B cell (primary cell): ENCODE data around the gene FKBP1C. TPM values are rescaled to one million over a fixed set of nuclear protein-coding genes. Genes with fewer than 3 reads are reported as not detected.

ENCODE experiments used
- ATAC-seq: fragments of 200-7000 bp; cut with Tn5 transposase; one replicate; pipeline ENCODE4 v1.10.0; 2021; ENCODE audit warnings: low read depth, mild to moderate bottlenecking, moderate number of reproducible peaks, moderate library complexity
- CTCF ChIA-PET: fragments of 350-600 bp; sonication (Branson Sonifier 250); formaldehyde crosslinking; loops from one replicate; lab custom pipeline; 2021; ENCODE audit warnings: antibody characterized with exemption, inconsistent platforms; lab: Charles Lee
- POLR2A ChIA-PET: fragments of 350-600 bp; sonication (Branson Sonifier 250); formaldehyde crosslinking; loops from one replicate; lab custom pipeline; 2021; ENCODE audit warnings: antibody characterized with exemption; lab: Charles Lee
- DNase-seq: peaks from one replicate; pipeline ENCODE4 v3.0.0; 2013
- H2AFZ ChIP-seq: 2 replicates; pipeline ENCODE4 v1.6.1; 2012; ENCODE audit warnings: mild to moderate bottlenecking, low read depth, low read length; ENCODE audit not compliant: insufficient read depth, poor library complexity, severe bottlenecking
- H3K27ac ChIP-seq, 2 donors: 1 replicate in 1 of 2; 2 replicates in 1 of 2; pipeline ENCODE4 v1.5.1; 2012 to 2013; ENCODE audit warnings: low read length in 2 of 2, mild to moderate bottlenecking in 2 of 2, moderate library complexity in 1 of 2
- H3K27me3 ChIP-seq, 4 experiments: fragments of 200-600 bp in 1 of 4; sonication (generic) in 1 of 4; replicated peaks in 1 of 4; 1 replicate in 2 of 4; 2 replicates in 2 of 4; pipeline versions ENCODE4 v1.6.1 to v1.7.0; 2013 to 2016; ENCODE audit warnings: low read length in 3 of 4, mild to moderate bottlenecking in 2 of 4, mixed read lengths in 1 of 4, moderate library complexity in 1 of 4; ENCODE audit not compliant: insufficient read depth in 4 of 4, control insufficient read depth in 3 of 4; ENCODE audit errors: control extremely low read depth in 1 of 4
- H3K36me3 ChIP-seq, 2 experiments: replicated peaks in 1 of 2; 1 replicate in 1 of 2; 2 replicates in 1 of 2; pipeline versions ENCODE4 v1.6.1 to v1.7.1; 2013; ENCODE audit warnings: low read length in 1 of 2; ENCODE audit not compliant: insufficient read depth in 2 of 2, control insufficient read depth in 1 of 2; ENCODE audit errors: control extremely low read depth in 1 of 2, extremely low read depth in 1 of 2
- H3K4me1 ChIP-seq, 2 donors: fragments of 200-600 bp in 1 of 2; sonication (generic) in 1 of 2; 1 replicate in 1 of 2; 2 replicates in 1 of 2; pipeline versions ENCODE4 v1.5.1 to v1.6.1; 2013 to 2017; ENCODE audit warnings: low read length in 2 of 2; ENCODE audit not compliant: control insufficient read depth in 2 of 2, insufficient read depth in 2 of 2
- H3K4me2 ChIP-seq: replicated peaks from 2 replicates; pipeline ENCODE3; 2012; ENCODE audit warnings: mild to moderate bottlenecking, low read depth, low read length; ENCODE audit not compliant: poor library complexity, severe bottlenecking
- H3K4me3 ChIP-seq, 5 experiments: fragments of 200-600 bp in 1 of 5; sonication (generic) in 1 of 5; 1 replicate in 3 of 5; 2 replicates in 2 of 5; pipeline versions ENCODE4 v1.5.1 to v1.7.0; 2011 to 2016; ENCODE audit warnings: low read length in 4 of 5, mild to moderate bottlenecking in 4 of 5, low read depth in 2 of 5, control low read depth in 1 of 5, moderate library complexity in 1 of 5; ENCODE audit not compliant: insufficient read depth in 1 of 5; ENCODE audit errors: control extremely low read depth in 1 of 5, extremely low read depth in 1 of 5
- H3K79me2 ChIP-seq: fragments of 200-600 bp; sonication (generic); one replicate; pipeline ENCODE4 v1.6.0; 2016; ENCODE audit warnings: low read length; ENCODE audit not compliant: control insufficient read depth, insufficient read depth
- H3K9ac ChIP-seq: fragments of 200-600 bp; sonication (generic); 2 replicates; pipeline ENCODE4 v1.6.1; 2017; ENCODE audit warnings: mild to moderate bottlenecking, low read length, moderate library complexity
- H3K9me3 ChIP-seq, 3 donors: one replicate each; pipeline versions ENCODE4 v1.6.1 to v1.7.1; 2013; ENCODE audit warnings: low read length in 2 of 3; ENCODE audit not compliant: control insufficient read depth in 2 of 3, insufficient read depth in 1 of 3; ENCODE audit errors: control extremely low read depth in 1 of 3
- H4K20me1 ChIP-seq: 2 replicates; pipeline ENCODE4 v1.6.0; 2012; ENCODE audit warnings: mild to moderate bottlenecking, low read length; ENCODE audit not compliant: insufficient read depth, control insufficient read depth, poor library complexity, severe bottlenecking
- H3K27ac Mint-ChIP-seq: one replicate; pipeline ENCODE4 v1.8.0; 2021; ENCODE audit warnings: mixed read lengths
- H3K27me3 Mint-ChIP-seq: one replicate; pipeline ENCODE4 v1.8.0; 2021; ENCODE audit warnings: mixed read lengths
- H3K4me1 Mint-ChIP-seq: one replicate; pipeline ENCODE4 v1.8.0; 2021; ENCODE audit warnings: mixed read lengths
- H3K4me3 Mint-ChIP-seq: one replicate; pipeline ENCODE4 v1.8.0; 2021; ENCODE audit warnings: mixed read lengths
- H3K9me3 Mint-ChIP-seq: one replicate; pipeline ENCODE4 v1.8.0; 2022; ENCODE audit warnings: mixed read lengths; ENCODE audit not compliant: insufficient read depth
- CTCF ChIP-seq: fragments of 200-600 bp; IDR thresholded peaks from one replicate; pipeline ENCODE4 v1.8.0; 2022; ENCODE audit warnings: antibody characterized with exemption, mild to moderate bottlenecking
- EZH2 ChIP-seq: IDR thresholded peaks from 2 replicates; pipeline ENCODE4 v1.6.1; 2012; ENCODE audit warnings: borderline replicate concordance, low read depth, mild to moderate bottlenecking, moderate library complexity, low read length; ENCODE audit not compliant: insufficient read depth, poor library complexity, severe bottlenecking
- WGBS: methylation state at CpG from one replicate; pipeline ENCODE4 v1.1.5; 2013; ENCODE audit warnings: missing lambda C conversion rate; ENCODE audit not compliant: insufficient coverage; 5-methylcytosine and 5-hydroxymethylcytosine counted together
- intact Hi-C: fragments of 100-400 bp; cut with micrococcal nuclease; formaldehyde crosslinking; loops from one replicate; pipeline ENCODE4 v1.10.0; 2022
- polyA plus RNA-seq: library from polyadenylated mRNA; depleted of rRNA; stranded (reverse); fragments of >200 nt; gene quantifications from 2 replicates; pipeline ENCODE4 v1.2.3, GENCODE V29; 2012
- total RNA-seq, 2 donors: library from RNA; stranded (reverse); fragments of 120-200 nt in 1 of 2; gene quantifications; 1 replicate in 1 of 2; 2 replicates in 1 of 2; pipeline versions ENCODE4 v1.2.3 to v1.2.4, GENCODE V29; 2013 to 2022

The FKBP1C gene
- total and polyA plus RNA-seq, 2 donors (not counting 1 experiment from before 2014, with no cell fraction given): not detected

- no peaks in the 10 kb centered on the region for H3K9me3 Mint-ChIP-seq
Observed at GRCh38 chr6:63245909-63246308, 34.6 kb downstream of the FKBP1C start.

GRCh38 chr6:63246581-63246980 lies 35.3 kb downstream of the FKBP1C start:
- intact Hi-C loops: no loop called here
- H3K36me3 ChIP-seq: no peaks in the 10 kb centered on the region
- Mint-ChIP-seq H3K27ac (no peak overlapping the region), H3K4me1 (no peaks in the 10 kb centered on the region), H3K9me3 (no peaks in the 10 kb centered on the region), H3K4me3 (no peak overlapping the region), H3K27me3 (no peaks in the 10 kb centered on the region)
- no peak overlapping the region for H3K4me2 ChIP-seq
- no peaks in the 10 kb centered on the region for H3K9me3 ChIP-seq
- no peaks in the 10 kb centered on the region for H3K4me1 ChIP-seq
- POLR2A ChIA-PET: no interaction called here
- CTCF ChIA-PET: interaction anchor here (1.0 kb wide), 1 partner anchor 1064 kb away, joined by 3 read pairs; no protein-coding TSS in a partner anchor
- H3K4me3 ChIP-seq: no peak overlapping the region
- H3K27me3 ChIP-seq: no peaks in the 10 kb centered on the region
- no peak for DNase-seq
- H3K9ac ChIP-seq: no peak overlapping the region
- no peak overlapping the region for H3K27ac ChIP-seq
- H4K20me1 ChIP-seq: no peaks in the 10 kb centered on the region
- H3K79me2 ChIP-seq: no peaks in the 10 kb centered on the region
- H2AFZ ChIP-seq: no peak overlapping the region
- no peak for ATAC-seq
- TF ChIP-seq CTCF (no peak), EZH2 (no peak)

More at GRCh38 chr6:63245909-63246308, 34.6 kb downstream of the FKBP1C start:
- Histone ChIP-seq H4K20me1 (no peaks in the 10 kb centered on the region), H2AFZ (no peak overlapping the region), H3K4me3 (no peak overlapping the region), H3K79me2 (no peaks in the 10 kb centered on the region), H3K27ac (no peak overlapping the region), H3K9ac (no peak overlapping the region), H3K36me3 (no peaks in the 10 kb centered on the region), H3K9me3 (no peaks in the 10 kb centered on the region), H3K4me2 (no peak overlapping the region), H3K27me3 (no peaks in the 10 kb centered on the region), H3K4me1 (no peaks in the 10 kb centered on the region)
- Mint-ChIP-seq H3K27me3 (no peaks in the 10 kb centered on the region), H3K27ac (no peak overlapping the region), H3K4me3 (no peak overlapping the region), H3K4me1 (no peaks in the 10 kb centered on the region)
- DNase-seq (no peak), ATAC-seq (no peak)
- intact Hi-C loops: no loop called here
- 80% methylated on average over 1 of the region's 1 CpG for WGBS
- POLR2A ChIA-PET: no interaction called here
- CTCF ChIA-PET: no interaction called here
- TF ChIP-seq CTCF (no peak), EZH2 (no peak)
